WTC11 (cell line): ENCODE results near the gene WTIP. TPM values are rescaled to one million over a fixed set of nuclear protein-coding genes. Genes with fewer than 3 reads are reported as not detected.

Experiments
- CREM ChIP-seq: sonication (generic); formaldehyde crosslinking; IDR thresholded peaks from 2 replicates; pipeline ENCODE4 v1.8.1; 2022; ENCODE audit warnings: mild to moderate bottlenecking, missing genetic modification reagents, moderate library complexity
- ETV6 ChIP-seq: sonication (generic); formaldehyde crosslinking; IDR thresholded peaks from 2 replicates; pipeline ENCODE4 v1.8.1; 2022; ENCODE audit warnings: mild to moderate bottlenecking, missing genetic modification reagents
- FOXP1 ChIP-seq: sonication (generic); formaldehyde crosslinking; IDR thresholded peaks from 2 replicates; pipeline ENCODE4 v1.8.0; 2022; ENCODE audit warnings: missing genetic modification reagents, mild to moderate bottlenecking, moderate library complexity, borderline replicate concordance
- GABPB1 ChIP-seq: sonication (generic); formaldehyde crosslinking; IDR thresholded peaks from 2 replicates; pipeline ENCODE4 v1.8.1; 2023; ENCODE audit warnings: mild to moderate bottlenecking, missing genetic modification reagents
- NR1H2 ChIP-seq: sonication (generic); formaldehyde crosslinking; IDR thresholded peaks from 2 replicates; pipeline ENCODE4 v1.9.0; 2021; ENCODE audit warnings: mild to moderate bottlenecking, moderate library complexity, missing genetic modification reagents
- NR3C1 ChIP-seq: sonication (generic); formaldehyde crosslinking; conservative IDR thresholded peaks from 2 replicates; pipeline ENCODE4 v1.8.1; 2023; ENCODE audit warnings: low read depth, mild to moderate bottlenecking, missing genetic modification reagents
- PRRX2 ChIP-seq: fragments of 250-450 bp; sonication (Bioruptor Pico); IDR thresholded peaks from 2 replicates; pipeline ENCODE4 v1.8.0; 2021; ENCODE audit warnings: mild to moderate bottlenecking
- SP1 ChIP-seq: sonication (generic); formaldehyde crosslinking; conservative IDR thresholded peaks from 2 replicates; pipeline ENCODE4 v1.8.1; 2022; ENCODE audit warnings: missing genetic modification reagents
- TCF7 ChIP-seq: sonication (generic); formaldehyde crosslinking; IDR thresholded peaks from 2 replicates; pipeline ENCODE4 v1.8.0; 2022; ENCODE audit warnings: mild to moderate bottlenecking, low read depth, missing genetic modification reagents, moderate library complexity
- TEAD1 ChIP-seq: sonication (generic); formaldehyde crosslinking; IDR thresholded peaks from 2 replicates; pipeline ENCODE4 v1.8.0; 2022; ENCODE audit warnings: mild to moderate bottlenecking, missing genetic modification reagents
- TEAD4 ChIP-seq: sonication (generic); formaldehyde crosslinking; IDR thresholded peaks from 2 replicates; pipeline ENCODE4 v1.8.0; 2022; ENCODE audit warnings: mild to moderate bottlenecking, missing genetic modification reagents
- TP53 ChIP-seq: sonication (generic); formaldehyde crosslinking; IDR thresholded peaks from 2 replicates; pipeline ENCODE4 v1.8.1; 2023; ENCODE audit warnings: mild to moderate bottlenecking, missing genetic modification reagents
- ZNF138 ChIP-seq: sonication (generic); formaldehyde crosslinking; conservative IDR thresholded peaks from 2 replicates; pipeline ENCODE4 v1.8.1; 2022; ENCODE audit warnings: mild to moderate bottlenecking, moderate library complexity, missing genetic modification reagents
- ZNF232 ChIP-seq: sonication (generic); formaldehyde crosslinking; IDR thresholded peaks from 2 replicates; pipeline ENCODE4 v1.8.0; 2022; ENCODE audit warnings: mild to moderate bottlenecking, missing genetic modification reagents
- ZNF396 ChIP-seq: fragments of 250-450 bp; sonication (Bioruptor Pico); IDR thresholded peaks from 2 replicates; pipeline ENCODE4 v1.8.0; 2021; ENCODE audit warnings: mild to moderate bottlenecking, moderate library complexity, borderline replicate concordance
- ZNF671 ChIP-seq: fragments of 250-450 bp; sonication (Bioruptor Pico); IDR thresholded peaks from 2 replicates; pipeline ENCODE4 v1.8.0; 2021; ENCODE audit warnings: mild to moderate bottlenecking
- total RNA-seq: library from RNA; stranded (reverse); gene quantifications from 3 replicates; pipeline ENCODE4 v1.2.3, GENCODE V29; 2021
- TF ChIP-seq, protein P1 (sequence below): sonication (generic); formaldehyde crosslinking; conservative IDR thresholded peaks from 2 replicates; pipeline ENCODE4 v1.8.1; 2022; ENCODE audit warnings: mild to moderate bottlenecking, missing genetic modification reagents
- TF ChIP-seq, protein P2 (sequence below): sonication (generic); formaldehyde crosslinking; IDR thresholded peaks from 2 replicates; pipeline ENCODE4 v1.8.1; 2022; ENCODE audit warnings: low read depth, mild to moderate bottlenecking, moderate library complexity, missing genetic modification reagents, borderline replicate concordance
- TF ChIP-seq, protein P3 (sequence below): sonication (generic); formaldehyde crosslinking; IDR thresholded peaks from 2 replicates; pipeline ENCODE4 v1.8.0; 2022; ENCODE audit warnings: mild to moderate bottlenecking, missing genetic modification reagents
- TF ChIP-seq, protein P4 (sequence below): fragments of 200-600 bp; IDR thresholded peaks from 2 replicates; pipeline ENCODE4 v1.8.0; 2022; ENCODE audit warnings: antibody characterized with exemption
- TF ChIP-seq, protein P5 (sequence below): fragments of 250-450 bp; sonication (Bioruptor Pico); IDR thresholded peaks from 2 replicates; pipeline ENCODE4 v2.1.2; 2022; ENCODE audit warnings: mild to moderate bottlenecking, moderate library complexity
- TF ChIP-seq, protein P6 (sequence below): sonication (generic); formaldehyde crosslinking; IDR thresholded peaks from 2 replicates; pipeline ENCODE4 v1.8.0; 2023; ENCODE audit warnings: mild to moderate bottlenecking, missing genetic modification reagents
- TF ChIP-seq, protein P7 (sequence below): sonication (generic); formaldehyde crosslinking; IDR thresholded peaks from 2 replicates; pipeline ENCODE4 v1.8.1; 2022; ENCODE audit warnings: low read depth, missing genetic modification reagents, borderline replicate concordance
- TF ChIP-seq, protein P8 (sequence below): sonication (generic); formaldehyde crosslinking; IDR thresholded peaks from 2 replicates; pipeline ENCODE4 v1.8.1; 2022; ENCODE audit warnings: mild to moderate bottlenecking, moderate library complexity, missing genetic modification reagents
- TF ChIP-seq, protein P9 (sequence below): sonication (generic); formaldehyde crosslinking; IDR thresholded peaks from 2 replicates; pipeline ENCODE4 v1.8.0; 2022; ENCODE audit warnings: missing genetic modification reagents

The WTIP gene
- total RNA-seq, 1 experiment from 2014 or later = 14.3 TPM

DNA sequence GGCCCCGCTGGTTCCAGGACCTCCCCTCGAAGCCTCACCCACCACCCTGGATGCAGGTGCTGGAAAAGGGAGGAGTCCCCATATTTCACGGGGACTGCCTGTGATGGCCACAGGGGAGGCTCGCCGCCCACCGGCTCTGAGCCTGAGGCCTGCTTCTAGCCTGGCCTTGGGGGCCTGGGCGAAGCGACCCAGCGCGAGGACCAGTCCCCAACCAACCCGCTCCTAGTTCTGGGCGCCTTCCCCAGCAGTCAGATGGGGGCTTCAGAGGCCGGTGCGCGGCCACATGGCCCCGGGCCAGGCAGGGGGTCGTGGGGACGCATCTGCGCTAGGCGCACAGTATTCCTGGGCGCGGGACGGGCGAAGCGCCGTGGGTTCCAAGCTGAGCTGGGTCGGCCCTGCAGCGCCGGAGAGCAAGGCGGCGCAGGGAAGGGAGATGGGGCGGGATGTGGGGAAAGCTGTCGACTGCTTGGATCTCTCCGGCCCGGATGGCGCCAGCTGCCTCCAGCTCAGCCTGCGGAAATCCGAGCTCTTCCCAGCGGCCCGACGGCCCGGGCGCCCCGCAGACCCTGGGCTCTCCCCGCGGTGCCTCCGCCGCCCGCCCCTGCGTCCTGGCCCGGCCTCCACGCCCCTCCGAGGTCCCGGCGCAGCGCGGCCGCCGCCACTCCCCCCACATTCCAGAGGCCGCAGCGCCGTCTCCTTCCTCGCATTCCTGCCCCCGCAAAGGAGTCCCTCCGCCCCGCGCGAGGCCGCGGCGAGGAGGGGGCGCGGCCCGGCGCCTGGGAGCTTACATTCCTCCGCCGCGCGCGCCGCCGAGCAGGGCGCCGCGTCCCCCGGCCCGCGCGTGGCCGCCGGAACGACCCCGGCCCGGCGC lies at the start of gene WTIP (continued):
- TF ChIP-seq, protein P1, sequence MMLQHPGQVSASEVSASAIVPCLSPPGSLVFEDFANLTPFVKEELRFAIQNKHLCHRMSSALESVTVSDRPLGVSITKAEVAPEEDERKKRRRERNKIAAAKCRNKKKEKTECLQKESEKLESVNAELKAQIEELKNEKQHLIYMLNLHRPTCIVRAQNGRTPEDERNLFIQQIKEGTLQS (CRISPR knock-in tag) = no peak
- TF ChIP-seq, protein P2, sequence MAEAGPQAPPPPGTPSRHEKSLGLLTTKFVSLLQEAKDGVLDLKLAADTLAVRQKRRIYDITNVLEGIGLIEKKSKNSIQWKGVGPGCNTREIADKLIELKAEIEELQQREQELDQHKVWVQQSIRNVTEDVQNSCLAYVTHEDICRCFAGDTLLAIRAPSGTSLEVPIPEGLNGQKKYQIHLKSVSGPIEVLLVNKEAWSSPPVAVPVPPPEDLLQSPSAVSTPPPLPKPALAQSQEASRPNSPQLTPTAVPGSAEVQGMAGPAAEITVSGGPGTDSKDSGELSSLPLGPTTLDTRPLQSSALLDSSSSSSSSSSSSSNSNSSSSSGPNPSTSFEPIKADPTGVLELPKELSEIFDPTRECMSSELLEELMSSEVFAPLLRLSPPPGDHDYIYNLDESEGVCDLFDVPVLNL (CRISPR knock-in tag) = 0 out of 2 replicates have a peak, but pooled peaks have one; percentile 40
- TF ChIP-seq ZNF138 (CRISPR knock-in tag) = 0 out of 2 replicates have a peak, but pooled peaks have one; percentile 24
- TF ChIP-seq, protein P3, sequence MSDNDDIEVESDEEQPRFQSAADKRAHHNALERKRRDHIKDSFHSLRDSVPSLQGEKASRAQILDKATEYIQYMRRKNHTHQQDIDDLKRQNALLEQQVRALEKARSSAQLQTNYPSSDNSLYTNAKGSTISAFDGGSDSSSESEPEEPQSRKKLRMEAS (CRISPR knock-in tag) = peak; percentile 77
- TF ChIP-seq, protein P4, sequence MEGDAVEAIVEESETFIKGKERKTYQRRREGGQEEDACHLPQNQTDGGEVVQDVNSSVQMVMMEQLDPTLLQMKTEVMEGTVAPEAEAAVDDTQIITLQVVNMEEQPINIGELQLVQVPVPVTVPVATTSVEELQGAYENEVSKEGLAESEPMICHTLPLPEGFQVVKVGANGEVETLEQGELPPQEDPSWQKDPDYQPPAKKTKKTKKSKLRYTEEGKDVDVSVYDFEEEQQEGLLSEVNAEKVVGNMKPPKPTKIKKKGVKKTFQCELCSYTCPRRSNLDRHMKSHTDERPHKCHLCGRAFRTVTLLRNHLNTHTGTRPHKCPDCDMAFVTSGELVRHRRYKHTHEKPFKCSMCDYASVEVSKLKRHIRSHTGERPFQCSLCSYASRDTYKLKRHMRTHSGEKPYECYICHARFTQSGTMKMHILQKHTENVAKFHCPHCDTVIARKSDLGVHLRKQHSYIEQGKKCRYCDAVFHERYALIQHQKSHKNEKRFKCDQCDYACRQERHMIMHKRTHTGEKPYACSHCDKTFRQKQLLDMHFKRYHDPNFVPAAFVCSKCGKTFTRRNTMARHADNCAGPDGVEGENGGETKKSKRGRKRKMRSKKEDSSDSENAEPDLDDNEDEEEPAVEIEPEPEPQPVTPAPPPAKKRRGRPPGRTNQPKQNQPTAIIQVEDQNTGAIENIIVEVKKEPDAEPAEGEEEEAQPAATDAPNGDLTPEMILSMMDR = no peak
- TF ChIP-seq TP53 (CRISPR knock-in tag) = no peak
- no peak for TF ChIP-seq ZNF232 (CRISPR knock-in tag)
- TF ChIP-seq, protein P5, sequence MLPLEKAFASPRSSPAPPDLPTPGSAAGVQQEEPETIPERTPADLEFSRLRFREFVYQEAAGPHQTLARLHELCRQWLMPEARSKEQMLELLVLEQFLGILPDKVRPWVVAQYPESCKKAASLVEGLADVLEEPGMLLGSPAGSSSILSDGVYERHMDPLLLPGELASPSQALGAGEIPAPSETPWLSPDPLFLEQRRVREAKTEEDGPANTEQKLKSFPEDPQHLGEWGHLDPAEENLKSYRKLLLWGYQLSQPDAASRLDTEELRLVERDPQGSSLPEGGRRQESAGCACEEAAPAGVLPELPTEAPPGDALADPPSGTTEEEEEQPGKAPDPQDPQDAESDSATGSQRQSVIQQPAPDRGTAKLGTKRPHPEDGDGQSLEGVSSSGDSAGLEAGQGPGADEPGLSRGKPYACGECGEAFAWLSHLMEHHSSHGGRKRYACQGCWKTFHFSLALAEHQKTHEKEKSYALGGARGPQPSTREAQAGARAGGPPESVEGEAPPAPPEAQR (CRISPR knock-in tag) = no peak
- TF ChIP-seq, protein P6, sequence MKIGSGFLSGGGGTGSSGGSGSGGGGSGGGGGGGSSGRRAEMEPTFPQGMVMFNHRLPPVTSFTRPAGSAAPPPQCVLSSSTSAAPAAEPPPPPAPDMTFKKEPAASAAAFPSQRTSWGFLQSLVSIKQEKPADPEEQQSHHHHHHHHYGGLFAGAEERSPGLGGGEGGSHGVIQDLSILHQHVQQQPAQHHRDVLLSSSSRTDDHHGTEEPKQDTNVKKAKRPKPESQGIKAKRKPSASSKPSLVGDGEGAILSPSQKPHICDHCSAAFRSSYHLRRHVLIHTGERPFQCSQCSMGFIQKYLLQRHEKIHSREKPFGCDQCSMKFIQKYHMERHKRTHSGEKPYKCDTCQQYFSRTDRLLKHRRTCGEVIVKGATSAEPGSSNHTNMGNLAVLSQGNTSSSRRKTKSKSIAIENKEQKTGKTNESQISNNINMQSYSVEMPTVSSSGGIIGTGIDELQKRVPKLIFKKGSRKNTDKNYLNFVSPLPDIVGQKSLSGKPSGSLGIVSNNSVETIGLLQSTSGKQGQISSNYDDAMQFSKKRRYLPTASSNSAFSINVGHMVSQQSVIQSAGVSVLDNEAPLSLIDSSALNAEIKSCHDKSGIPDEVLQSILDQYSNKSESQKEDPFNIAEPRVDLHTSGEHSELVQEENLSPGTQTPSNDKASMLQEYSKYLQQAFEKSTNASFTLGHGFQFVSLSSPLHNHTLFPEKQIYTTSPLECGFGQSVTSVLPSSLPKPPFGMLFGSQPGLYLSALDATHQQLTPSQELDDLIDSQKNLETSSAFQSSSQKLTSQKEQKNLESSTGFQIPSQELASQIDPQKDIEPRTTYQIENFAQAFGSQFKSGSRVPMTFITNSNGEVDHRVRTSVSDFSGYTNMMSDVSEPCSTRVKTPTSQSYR (CRISPR knock-in tag) = no peak
- TF ChIP-seq TCF7 (CRISPR knock-in tag) = no peak
- no peak for TF ChIP-seq GABPB1
- no peak for TF ChIP-seq NR1H2 (CRISPR knock-in tag)
- 0 out of 2 replicates have a peak, but pooled peaks have one; percentile 14 for TF ChIP-seq ETV6
- TF ChIP-seq SP1 (CRISPR knock-in tag) = peak; percentile 82
- TF ChIP-seq, protein P7, sequence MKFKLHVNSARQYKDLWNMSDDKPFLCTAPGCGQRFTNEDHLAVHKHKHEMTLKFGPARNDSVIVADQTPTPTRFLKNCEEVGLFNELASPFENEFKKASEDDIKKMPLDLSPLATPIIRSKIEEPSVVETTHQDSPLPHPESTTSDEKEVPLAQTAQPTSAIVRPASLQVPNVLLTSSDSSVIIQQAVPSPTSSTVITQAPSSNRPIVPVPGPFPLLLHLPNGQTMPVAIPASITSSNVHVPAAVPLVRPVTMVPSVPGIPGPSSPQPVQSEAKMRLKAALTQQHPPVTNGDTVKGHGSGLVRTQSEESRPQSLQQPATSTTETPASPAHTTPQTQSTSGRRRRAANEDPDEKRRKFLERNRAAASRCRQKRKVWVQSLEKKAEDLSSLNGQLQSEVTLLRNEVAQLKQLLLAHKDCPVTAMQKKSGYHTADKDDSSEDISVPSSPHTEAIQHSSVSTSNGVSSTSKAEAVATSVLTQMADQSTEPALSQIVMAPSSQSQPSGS (CRISPR knock-in tag) = no peak
- TF ChIP-seq ZNF671 (CRISPR knock-in tag) = no peak
- TF ChIP-seq TEAD1 = peak; percentile 91; the same call in 1 of the 2 replicates
- TF ChIP-seq PRRX2 (CRISPR knock-in tag) = no peak
- TF ChIP-seq, protein P8, sequence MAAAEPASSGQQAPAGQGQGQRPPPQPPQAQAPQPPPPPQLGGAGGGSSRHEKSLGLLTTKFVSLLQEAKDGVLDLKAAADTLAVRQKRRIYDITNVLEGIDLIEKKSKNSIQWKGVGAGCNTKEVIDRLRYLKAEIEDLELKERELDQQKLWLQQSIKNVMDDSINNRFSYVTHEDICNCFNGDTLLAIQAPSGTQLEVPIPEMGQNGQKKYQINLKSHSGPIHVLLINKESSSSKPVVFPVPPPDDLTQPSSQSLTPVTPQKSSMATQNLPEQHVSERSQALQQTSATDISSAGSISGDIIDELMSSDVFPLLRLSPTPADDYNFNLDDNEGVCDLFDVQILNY (CRISPR knock-in tag) = peak; percentile 72; the same call in 1 of the 2 replicates
- TF ChIP-seq, protein P9, sequence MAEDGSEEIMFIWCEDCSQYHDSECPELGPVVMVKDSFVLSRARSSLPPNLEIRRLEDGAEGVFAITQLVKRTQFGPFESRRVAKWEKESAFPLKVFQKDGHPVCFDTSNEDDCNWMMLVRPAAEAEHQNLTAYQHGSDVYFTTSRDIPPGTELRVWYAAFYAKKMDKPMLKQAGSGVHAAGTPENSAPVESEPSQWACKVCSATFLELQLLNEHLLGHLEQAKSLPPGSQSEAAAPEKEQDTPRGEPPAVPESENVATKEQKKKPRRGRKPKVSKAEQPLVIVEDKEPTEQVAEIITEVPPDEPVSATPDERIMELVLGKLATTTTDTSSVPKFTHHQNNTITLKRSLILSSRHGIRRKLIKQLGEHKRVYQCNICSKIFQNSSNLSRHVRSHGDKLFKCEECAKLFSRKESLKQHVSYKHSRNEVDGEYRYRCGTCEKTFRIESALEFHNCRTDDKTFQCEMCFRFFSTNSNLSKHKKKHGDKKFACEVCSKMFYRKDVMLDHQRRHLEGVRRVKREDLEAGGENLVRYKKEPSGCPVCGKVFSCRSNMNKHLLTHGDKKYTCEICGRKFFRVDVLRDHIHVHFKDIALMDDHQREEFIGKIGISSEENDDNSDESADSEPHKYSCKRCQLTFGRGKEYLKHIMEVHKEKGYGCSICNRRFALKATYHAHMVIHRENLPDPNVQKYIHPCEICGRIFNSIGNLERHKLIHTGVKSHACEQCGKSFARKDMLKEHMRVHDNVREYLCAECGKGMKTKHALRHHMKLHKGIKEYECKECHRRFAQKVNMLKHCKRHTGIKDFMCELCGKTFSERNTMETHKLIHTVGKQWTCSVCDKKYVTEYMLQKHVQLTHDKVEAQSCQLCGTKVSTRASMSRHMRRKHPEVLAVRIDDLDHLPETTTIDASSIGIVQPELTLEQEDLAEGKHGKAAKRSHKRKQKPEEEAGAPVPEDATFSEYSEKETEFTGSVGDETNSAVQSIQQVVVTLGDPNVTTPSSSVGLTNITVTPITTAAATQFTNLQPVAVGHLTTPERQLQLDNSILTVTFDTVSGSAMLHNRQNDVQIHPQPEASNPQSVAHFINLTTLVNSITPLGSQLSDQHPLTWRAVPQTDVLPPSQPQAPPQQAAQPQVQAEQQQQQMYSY (CRISPR knock-in tag) = no peak
- peak; percentile 95 for TF ChIP-seq TEAD4 (CRISPR knock-in tag)
- TF ChIP-seq FOXP1 (CRISPR knock-in tag) = peak; percentile 49; the same call in 1 of the 2 replicates
- TF ChIP-seq NR3C1 (CRISPR knock-in tag) = no peak
- no peak for TF ChIP-seq CREM (CRISPR knock-in tag)
- no peak for TF ChIP-seq ZNF396 (CRISPR knock-in tag)
